ENCODE data around the gene SPRR2A.
"Not testable (repeated sequence)": the region's sequence is repeated elsewhere in the genome, so short reads cannot be mapped to it uniquely, and the experiment has no call there.

SPRR2A gene

GRCh38 chr1:153072806-153073726 lies 15.8 kb upstream of the SPRR2A start:
- DNase-seq (ENCODE audit: low read depth): no peak
- no peak overlapping the region for H3K4me3 ChIP-seq (ENCODE audit: low read depth, low read length)
- TF ChIP-seq CTCF (IDR thresholded peaks at IDR 0.05; ENCODE audit: low read depth, low read length, missing control alignments): no peak

GRCh38 chr1:153071511-153071910 lies 14.2 kb upstream of the SPRR2A start, which contains the start of gene SPRR2B:
TSS of gene SPRR2B (minus strand) at chr1:153071611. CDS start at chr1:153070839, 772 bp downstream.
- no peak for TF ChIP-seq CTCF (IDR thresholded peaks at IDR 0.05; ENCODE audit: low read depth, low read length, missing control alignments)
- H3K4me3 ChIP-seq (ENCODE audit: low read depth, low read length): no peak within 1 kb of the TSS
- DNase-seq (ENCODE audit: low read depth): no peak

GRCh38 chr1:153070243-153070642 lies 12.9 kb upstream of the SPRR2A start:
- H3K4me3 ChIP-seq (ENCODE audit: low read depth, low read length): no peak overlapping the region
- no peak for TF ChIP-seq CTCF (IDR thresholded peaks at IDR 0.05; ENCODE audit: low read depth, low read length, missing control alignments)
- no peak for DNase-seq (ENCODE audit: low read depth)

GRCh38 chr1:153058826-153059784 lies 1.8 kb upstream of the SPRR2A start:
- no peak for TF ChIP-seq CTCF (IDR thresholded peaks at IDR 0.05; ENCODE audit: low read depth, low read length, missing control alignments)
- H3K4me3 ChIP-seq (ENCODE audit: low read depth, low read length): no peak overlapping the region
- no peak for DNase-seq (ENCODE audit: low read depth)

GRCh38 chr1:153058154-153058553 lies 842 bp upstream of the SPRR2A start:
- no peak for DNase-seq (ENCODE audit: low read depth)
- TF ChIP-seq CTCF (IDR thresholded peaks at IDR 0.05; ENCODE audit: low read depth, low read length, missing control alignments): no peak
- no peak overlapping the region for H3K4me3 ChIP-seq (ENCODE audit: low read depth, low read length)

GRCh38 chr1:153056111-153056510 lies 1.2 kb downstream of the SPRR2A start:
- DNase-seq (ENCODE audit: low read depth); H3K4me3 ChIP-seq (ENCODE audit: low read depth, low read length): not testable (repeated sequence)

- DNase-seq (ENCODE audit: low read depth): no peak
- no peak for TF ChIP-seq CTCF (IDR thresholded peaks at IDR 0.05; ENCODE audit: low read depth, low read length, missing control alignments)
These were observed 8.1 kb downstream of the SPRR2A start for GRCh38 chr1:153049211-153049610.

More at GRCh38 chr1:153049211-153049610, 8.1 kb downstream of the SPRR2A start:
- no peak overlapping the region for H3K4me3 ChIP-seq (ENCODE audit: low read depth, low read length)

Data from GM12864 (cell line).